ENCODE measurements around the gene KIR3DL1.
"Not testable (repeated sequence)": the region's sequence is repeated elsewhere in the genome, so short reads cannot be mapped to it uniquely, and the experiment has no call there.

The KIR3DL1 gene

DNA sequence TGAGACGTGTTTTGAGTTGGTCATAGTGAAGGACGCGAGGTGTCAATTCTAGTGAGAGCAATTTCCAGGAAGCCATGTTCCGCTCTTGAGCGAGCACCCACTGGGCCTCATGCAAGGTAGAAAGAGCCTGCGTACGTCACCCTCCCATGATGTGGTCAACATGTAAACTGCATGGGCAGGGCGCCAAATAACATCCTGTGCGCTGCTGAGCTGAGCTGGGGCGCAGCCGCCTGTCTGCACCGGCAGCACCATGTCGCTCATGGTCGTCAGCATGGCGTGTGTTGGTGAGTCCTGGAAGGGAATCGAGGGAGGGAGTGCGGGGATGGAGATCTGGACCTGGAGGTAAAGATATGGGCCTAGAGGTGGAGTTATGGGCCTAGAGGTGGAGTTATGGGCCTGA, at the start of gene KIR3DL1:
Gene KIR3DL1 (plus strand): TSS at position 218 of the 400 bp plus-strand sequence.
- not testable (repeated sequence) for DNase-seq

DNA sequence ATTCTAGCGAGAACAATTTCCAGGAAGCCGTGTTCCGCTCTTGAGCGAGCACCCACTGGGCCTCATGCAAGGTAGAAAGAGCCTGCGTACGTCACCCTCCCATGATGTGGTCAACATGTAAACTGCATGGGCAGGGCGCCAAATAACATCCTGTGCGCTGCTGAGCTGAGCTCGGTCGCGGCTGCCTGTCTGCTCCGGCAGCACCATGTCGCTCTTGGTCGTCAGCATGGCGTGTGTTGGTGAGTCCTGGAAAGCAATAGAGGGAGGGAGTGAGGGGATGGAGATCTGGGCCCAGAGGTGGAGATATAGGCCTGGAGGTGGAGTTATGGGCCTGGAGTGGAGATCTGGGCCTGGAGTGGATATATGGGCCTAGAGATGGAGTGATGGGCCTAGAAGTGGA, 46.6 kb upstream of the KIR3DL1 start, which contains the start of gene KIR2DL1:
Gene KIR2DL1 (plus strand): TSS at position 148 of the 400 bp plus-strand sequence. CDS start 58 bp downstream, at position 206.
- not testable (repeated sequence) for DNase-seq

DNA sequence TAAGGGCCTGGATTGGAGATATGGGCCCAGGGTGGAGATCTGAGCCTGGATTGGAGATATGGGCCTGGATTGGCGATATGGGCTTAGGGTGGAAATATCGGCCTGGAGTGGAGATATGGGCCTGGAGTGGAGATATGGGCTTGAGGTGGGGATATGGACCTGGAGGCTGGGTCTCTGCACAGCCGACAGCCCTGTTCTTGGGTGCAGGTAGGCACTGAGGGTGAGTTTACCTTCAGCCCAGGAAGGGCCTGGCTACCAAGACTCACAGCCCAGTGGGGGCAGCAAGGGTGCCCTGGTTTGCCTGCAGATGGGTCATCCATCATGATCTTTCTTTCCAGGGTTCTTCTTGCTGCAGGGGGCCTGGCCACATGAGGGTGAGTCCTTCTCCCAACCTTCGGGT, 45.8 kb upstream of the KIR3DL1 start:
- DNase-seq: not testable (repeated sequence)

DNA sequence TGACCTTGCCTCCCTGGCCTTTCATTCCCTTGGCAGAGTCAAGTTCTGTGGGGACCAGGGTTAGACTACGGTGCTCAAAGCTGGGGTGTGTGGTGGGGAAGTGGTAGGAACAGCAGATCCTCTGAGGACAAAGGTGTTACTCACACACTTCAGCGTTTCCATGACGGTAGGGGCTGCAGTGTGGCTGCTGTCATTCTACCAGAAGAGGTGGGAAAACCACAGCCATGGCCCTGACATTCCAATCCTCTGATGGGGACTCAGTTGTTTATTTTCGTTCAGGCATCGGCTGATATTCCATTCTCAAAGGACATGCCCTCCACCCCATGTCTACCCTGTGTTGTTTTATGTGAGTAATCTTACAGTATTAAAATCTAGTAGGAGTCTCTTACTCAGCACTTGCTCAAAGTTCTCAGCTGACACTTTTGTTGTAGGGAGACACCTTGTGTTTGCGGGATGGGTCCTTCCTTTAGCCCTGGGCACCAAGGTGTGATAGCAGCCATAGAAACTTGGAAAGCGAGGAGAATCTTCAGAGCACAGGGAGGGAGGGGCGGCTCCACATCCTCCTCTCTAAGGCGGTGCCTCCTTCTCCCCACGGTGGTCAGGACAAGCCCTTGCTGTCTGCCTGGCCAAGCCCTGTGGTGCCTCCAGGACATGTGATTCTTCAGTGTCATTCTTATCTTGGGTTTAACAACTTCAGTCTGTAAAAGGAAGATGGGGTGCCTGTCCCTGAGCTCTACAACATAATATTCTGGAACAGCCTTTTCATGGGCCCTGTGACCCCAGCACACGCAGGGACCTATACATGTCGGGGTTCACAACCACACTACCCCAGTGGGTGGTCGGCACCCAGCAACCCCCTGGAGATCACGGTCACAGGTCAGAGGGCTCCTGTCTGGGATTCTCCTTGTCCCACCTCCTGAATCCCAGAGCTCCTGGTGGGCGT, 45.0 kb upstream of the KIR3DL1 start:
- DNase-seq: not testable (repeated sequence)

GRCh38 chr19:54772666-54773065, 43.6 kb upstream of the KIR3DL1 start:
- DNase-seq: not testable (repeated sequence)

DNA sequence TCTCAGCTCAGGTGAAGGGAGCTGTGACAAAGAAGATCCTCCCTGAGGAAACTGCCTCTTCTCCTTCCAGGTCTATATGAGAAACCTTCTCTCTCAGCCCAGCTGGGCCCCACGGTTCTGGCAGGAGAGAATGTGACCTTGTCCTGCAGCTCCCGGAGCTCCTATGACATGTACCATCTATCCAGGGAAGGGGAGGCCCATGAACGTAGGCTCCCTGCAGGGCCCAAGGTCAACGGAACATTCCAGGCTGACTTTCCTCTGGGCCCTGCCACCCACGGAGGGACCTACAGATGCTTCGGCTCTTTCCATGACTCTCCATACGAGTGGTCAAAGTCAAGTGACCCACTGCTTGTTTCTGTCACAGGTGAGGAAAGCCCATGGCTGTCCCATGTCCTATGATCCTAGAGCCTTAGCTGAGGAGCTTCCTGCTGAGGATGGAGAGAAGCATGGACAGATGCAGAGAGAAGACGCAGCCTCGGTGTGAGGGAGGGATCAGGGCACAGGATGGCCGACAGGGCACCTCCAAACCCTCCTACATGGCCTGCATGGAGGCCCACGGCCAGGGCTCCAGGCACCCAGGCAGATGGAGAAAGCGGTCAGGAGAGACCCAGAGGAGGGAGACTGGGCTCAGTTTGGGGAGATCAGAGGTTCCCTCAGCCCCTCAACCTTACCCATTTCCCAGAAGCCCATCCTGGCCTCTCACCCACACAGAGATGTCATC, 41.0 kb upstream of the KIR3DL1 start:
- not testable (repeated sequence) for DNase-seq

DNA sequence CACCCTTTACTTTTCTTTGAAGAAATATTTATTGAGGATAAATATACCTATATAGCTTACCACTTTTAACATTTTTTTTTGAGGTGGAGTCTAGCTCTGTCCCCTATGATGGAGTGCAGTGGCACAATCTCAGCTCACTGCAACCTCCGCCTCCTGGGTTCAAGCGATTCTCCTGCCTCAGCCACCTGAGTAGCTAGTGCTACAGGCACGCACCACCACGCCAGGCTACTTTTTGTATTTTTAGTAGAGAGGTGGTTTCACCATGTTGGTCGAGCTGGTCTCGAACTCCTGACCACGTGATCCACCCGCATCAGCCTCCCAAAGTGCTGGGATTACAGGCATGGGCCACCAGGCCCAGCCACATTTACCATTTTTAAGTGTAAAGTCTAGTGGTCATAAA, 40.4 kb upstream of the KIR3DL1 start:
- not testable (repeated sequence) for DNase-seq

- DNase-seq: not testable (repeated sequence)
These were observed 38.4 kb upstream of the KIR3DL1 start for GRCh38 chr19:54777851-54778250.

DNA sequence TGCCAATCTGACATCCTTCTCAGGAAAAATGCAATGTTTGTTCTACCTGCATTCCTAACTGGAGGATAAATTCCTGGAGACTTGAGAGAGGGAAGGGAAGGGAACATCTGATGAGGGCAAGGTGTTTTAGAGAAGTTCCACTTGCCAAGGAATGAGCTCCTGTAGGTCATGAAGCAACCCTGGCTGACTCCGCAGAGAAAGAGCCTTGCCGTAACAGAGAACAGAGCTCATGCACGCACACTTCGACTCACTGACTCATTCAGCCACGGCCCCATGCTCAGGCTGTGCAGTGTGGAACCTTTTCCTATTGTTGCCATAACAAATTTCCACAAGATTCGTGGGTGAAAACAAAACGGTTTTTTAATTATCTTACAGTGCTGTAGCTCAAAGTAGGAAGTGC, 37.4 kb upstream of the KIR3DL1 start:
- DNase-seq: peak; percentile 66

- DNase-seq: not testable (repeated sequence)
These were observed 33.4 kb upstream of the KIR3DL1 start for GRCh38 chr19:54782916-54783315.

DNA sequence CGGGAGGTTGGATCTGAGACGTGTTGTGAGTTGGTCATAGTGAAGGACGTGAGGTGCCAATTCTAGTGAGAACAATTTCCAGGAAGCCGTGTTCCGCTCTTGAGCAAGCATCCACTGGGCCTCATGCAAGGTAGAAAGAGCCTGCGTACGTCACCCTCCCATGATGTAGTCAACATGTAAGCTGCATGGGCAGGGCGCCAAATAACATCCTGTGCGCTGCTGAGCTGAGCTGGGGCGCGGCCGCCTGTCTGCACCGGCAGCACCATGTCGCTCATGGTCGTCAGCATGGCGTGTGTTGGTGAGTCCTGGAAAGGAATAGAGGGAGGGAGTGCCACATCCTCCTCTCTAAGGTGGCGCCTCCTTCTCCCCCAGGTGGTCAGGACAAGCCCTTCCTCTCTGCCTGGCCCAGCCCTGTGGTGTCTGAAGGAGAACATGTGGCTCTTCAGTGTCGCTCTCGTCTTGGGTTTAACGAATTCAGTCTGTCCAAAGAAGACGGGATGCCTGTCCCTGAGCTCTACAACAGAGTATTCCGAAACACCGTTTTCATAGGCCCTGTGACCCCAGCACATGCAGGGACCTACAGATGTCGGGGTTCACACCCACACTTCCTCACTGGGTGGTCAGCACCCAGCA, 30.1 kb upstream of the KIR3DL1 start:
- not testable (repeated sequence) for DNase-seq

DNA sequence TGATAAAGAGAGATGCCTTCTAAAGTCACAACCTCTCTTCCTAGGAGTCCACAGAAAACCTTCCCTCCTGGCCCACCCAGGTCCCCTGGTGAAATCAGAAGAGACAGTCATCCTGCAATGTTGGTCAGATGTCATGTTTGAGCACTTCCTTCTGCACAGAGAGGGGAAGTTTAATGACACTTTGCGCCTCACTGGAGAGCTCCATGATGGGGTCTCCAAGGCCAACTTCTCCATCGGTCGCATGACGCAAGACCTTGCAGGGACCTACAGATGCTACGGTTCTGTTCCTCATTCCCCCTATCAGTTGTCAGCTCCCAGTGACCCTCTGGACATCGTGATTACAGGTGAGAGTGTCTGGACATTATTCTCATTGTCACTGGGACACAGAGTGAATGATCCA, 28.1 kb upstream of the KIR3DL1 start:
- DNase-seq: peak; percentile 73

GRCh38 chr19:54790711-54791110, 25.6 kb upstream of the KIR3DL1 start:
- no peak for DNase-seq

DNA sequence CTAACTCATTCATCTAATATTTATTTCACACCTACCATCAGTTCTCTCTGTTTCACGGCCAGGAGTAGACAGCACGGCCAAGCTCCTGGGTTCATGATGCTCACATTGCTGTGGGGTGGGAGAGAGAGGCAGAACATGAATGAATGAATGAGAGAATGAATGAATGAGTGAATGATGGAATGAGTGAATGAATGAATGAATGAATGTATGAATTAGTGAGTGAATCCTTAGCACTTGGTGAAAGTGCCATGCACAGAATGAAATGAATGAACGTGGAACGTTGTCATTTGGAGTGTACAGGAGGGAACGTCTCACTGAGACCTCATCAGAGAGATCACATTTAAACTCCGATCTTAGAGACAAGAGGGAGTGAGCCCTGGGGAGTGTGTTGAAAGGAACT, 24.8 kb upstream of the KIR3DL1 start:
- no peak for DNase-seq

DNA sequence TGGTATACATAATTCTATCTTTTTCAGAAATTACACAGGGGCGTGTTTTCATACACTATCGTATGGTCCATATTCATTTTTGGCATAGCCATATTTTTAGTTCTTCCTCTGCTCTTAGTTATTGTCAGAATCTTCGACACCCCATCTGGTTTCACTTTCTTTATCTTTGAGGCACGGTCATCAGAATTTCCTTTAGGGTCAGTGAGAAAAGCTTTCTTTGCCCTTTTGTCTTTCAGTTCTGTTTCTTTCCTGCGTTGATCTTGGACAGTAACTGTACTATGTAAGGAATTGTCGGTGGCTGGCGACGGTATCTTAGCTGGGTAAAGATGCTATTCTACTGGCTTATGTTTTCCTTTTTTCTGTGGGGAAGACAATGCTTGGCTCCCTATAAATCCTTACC, 23.5 kb upstream of the KIR3DL1 start:
- no peak for DNase-seq

- no peak for DNase-seq
These were observed 20.5 kb upstream of the KIR3DL1 start for GRCh38 chr19:54795758-54796157.

DNA sequence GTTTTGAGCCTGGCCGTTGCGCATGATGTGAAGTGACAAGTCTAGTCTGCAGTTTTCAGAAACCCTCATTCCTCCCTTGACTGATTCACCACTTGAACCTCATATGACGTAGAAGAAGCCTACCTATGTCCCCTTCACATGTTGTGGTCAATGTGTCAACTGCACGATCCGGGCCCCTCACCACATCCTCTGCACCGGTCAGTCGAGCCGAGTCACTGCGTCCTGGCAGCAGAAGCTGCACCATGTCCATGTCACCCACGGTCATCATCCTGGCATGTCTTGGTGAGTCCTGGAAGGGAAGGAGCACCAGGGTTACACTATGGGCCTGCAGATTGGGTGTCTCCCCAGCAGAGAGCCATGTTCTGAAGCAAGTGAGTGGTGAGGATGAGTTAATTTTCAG, 12.9 kb upstream of the KIR3DL1 start, which contains the start of gene KIR2DL4:
Gene KIR2DL4 (plus strand): TSS at position 201 of the 400 bp plus-strand sequence. CDS start 42 bp downstream, at position 243.
- peak; percentile 41 for DNase-seq

DNA sequence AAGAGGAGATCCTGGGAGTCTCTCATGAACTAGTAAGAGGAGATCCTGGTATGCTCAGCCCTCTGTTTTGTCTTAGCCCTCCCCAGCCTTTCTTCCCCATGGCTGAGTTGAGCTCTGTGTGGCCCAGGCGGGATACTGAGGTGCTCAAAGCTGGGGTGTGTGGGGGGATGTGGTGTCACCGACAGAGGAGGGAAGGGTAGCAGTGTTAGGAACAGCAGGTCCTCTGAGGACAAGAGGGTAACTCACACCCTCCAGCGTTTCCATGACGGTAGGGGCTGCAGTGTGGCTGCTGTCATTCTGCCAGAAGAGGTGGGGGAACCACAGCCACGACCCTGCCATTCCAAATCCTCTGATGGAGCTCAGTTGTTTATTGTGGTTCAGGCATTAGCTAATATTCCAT, 12.2 kb upstream of the KIR3DL1 start:
- DNase-seq: no peak

- DNase-seq: no peak
These were observed 11.7 kb upstream of the KIR3DL1 start for GRCh38 chr19:54804571-54804970.

- DNase-seq: no peak
These were observed 10.4 kb upstream of the KIR3DL1 start for GRCh38 chr19:54805665-54806515.

DNA sequence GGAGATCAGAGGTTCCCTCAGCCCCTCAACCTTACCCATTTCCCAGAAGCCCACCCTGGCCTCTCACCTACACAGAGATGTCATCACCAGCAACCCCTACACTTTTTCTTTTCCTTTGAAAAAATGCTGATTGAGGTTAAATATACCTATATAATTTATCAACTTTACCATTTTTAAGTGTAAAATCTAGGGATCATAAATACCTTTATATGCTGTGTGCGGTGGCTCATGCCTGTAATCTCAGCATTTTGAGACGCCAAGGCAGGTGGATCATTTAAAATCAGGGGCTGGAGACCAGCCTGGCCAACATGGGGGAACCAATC, 9.8 kb upstream of the KIR3DL1 start:
- no peak for DNase-seq

GRCh38 chr19:54814571-54814970, 1.7 kb upstream of the KIR3DL1 start:
- DNase-seq: not testable (repeated sequence)
